ENCODE measurements around the gene RAB27B. TPM values are rescaled to one million over a fixed set of nuclear protein-coding genes. Genes with fewer than 3 reads are reported as not detected.

The RAB27B gene
- total and polyA plus RNA-seq, 2 of the 8 experiments (the other 6 are each of a cell fraction or from before 2014, with no cell fraction given), result 0.05 to 0.60 TPM

- TF ChIP-seq CHD7 (IDR thresholded peaks at IDR 0.05; ENCODE audit: insufficient replicate concordance, low read length) (no peak), BCL11A (IDR thresholded peaks at IDR 0.05; ENCODE audit: low read depth in 2 of 2, low read length in 2 of 2) (no peak), SP4 (IDR thresholded peaks at IDR 0.05; ENCODE audit: low read length) (no peak), RNF2 (IDR thresholded peaks at IDR 0.05; ENCODE audit: borderline replicate concordance, low read depth, low read length, missing control alignments, poor library complexity, severe bottlenecking) (no peak)
These were observed 76.3 kb downstream of the RAB27B start (continued) for GRCh38 chr18:54904581-54904980.
